Esophagus squamous epithelium (tissue), 5 donors: ENCODE measurements around the gene TMPRSS3. TPM values are rescaled to one million over a fixed set of nuclear protein-coding genes. Genes with fewer than 3 reads are reported as not detected.

Experiments
- DNase-seq: peaks from one replicate; lab custom pipeline; 2025; lab: John Stamatoyannopoulos, UW
- H3K27ac ChIP-seq, 4 donors: fragments of 200-600 bp; sonication (generic); one replicate each; pipeline ENCODE4 v1.5.1; 2016 to 2019; ENCODE audit warnings: mild to moderate bottlenecking in 1 of 4
- H3K27me3 ChIP-seq, 4 donors: fragments of 200-600 bp; sonication (generic); 1 replicate in 3 of 4; 2 replicates in 1 of 4; pipeline versions ENCODE4 v1.5.1 to v1.6.0; 2017 to 2021; ENCODE audit warnings: antibody characterized with exemption in 1 of 4
- H3K36me3 ChIP-seq, 3 donors: fragments of 200-600 bp; sonication (generic); one replicate each; pipeline ENCODE4 v1.5.1; 2016 to 2019
- H3K4me1 ChIP-seq, 3 donors: fragments of 200-600 bp; sonication (generic); one replicate each; pipeline ENCODE4 v1.5.1; 2017 to 2019
- H3K4me3 ChIP-seq, 4 donors: fragments of 200-600 bp; sonication (generic); 1 replicate in 3 of 4; 2 replicates in 1 of 4; pipeline ENCODE4 v1.5.1; 2016 to 2019; ENCODE audit warnings: mild to moderate bottlenecking in 2 of 4, moderate library complexity in 1 of 4
- H3K9me3 ChIP-seq, 3 donors: fragments of 200-600 bp; sonication (generic); one replicate each; pipeline ENCODE4 v1.5.1; 2016 to 2019
- CTCF ChIP-seq, 6 experiments: fragments of 450-650 bp in 4 of 6; fragments of 200-600 bp in 2 of 6; sonication (generic) in 2 of 6; IDR thresholded peaks; one replicate each; pipeline ENCODE4 v1.5.1; 2016 to 2019; ENCODE audit warnings: antibody characterized with exemption in 6 of 6, mild to moderate bottlenecking in 4 of 6, moderate library complexity in 4 of 6
- POLR2A ChIP-seq, 4 donors: fragments of 450-650 bp; IDR thresholded peaks; one replicate each; pipeline ENCODE4 v1.6.1; 2017; ENCODE audit warnings: antibody characterized with exemption in 4 of 4, mild to moderate bottlenecking in 4 of 4, moderate library complexity in 3 of 4
- WGBS, 2 donors: methylation state at CpG; one replicate each; pipeline ENCODE4 v1.1.5; 2018; 5-methylcytosine and 5-hydroxymethylcytosine counted together
- intact Hi-C: fragments of 100-400 bp; cut with DNase I; formaldehyde crosslinking; loops from one replicate; pipeline ENCODE4 v1.15.0; 2022
- total RNA-seq, 4 donors: library from RNA; depleted of rRNA; stranded (reverse); fragments of >200 nt; gene quantifications; one replicate each; pipeline ENCODE4 v1.1.0, GENCODE V29; 2016
- donor health status: DM: yes; HTN: yes; CAD: no.

TMPRSS3 gene
- total RNA-seq, 4 donors from 2014 or later = 0.09 TPM; not detected in 3

- no peak for DNase-seq
Observed at GRCh38 chr21:42438316-42439205, 42.7 kb upstream of the TMPRSS3 start.

GRCh38 chr21:42437786-42438185 lies 41.9 kb upstream of the TMPRSS3 start:
- intact Hi-C loops = no loop called here
- Histone ChIP-seq H3K9me3 (peaks cover 0 to 2% (median 0%) of the 10 kb centered on the region in 3 donors), H3K27me3 (peaks cover 0 to 56% (median 0%) of the 10 kb centered on the region in 4 donors), H3K36me3 (no peaks in the 10 kb centered on the region), H3K27ac (no peak overlapping the region), H3K4me3 (no peak overlapping the region), H3K4me1 (no peaks in the 10 kb centered on the region)
- no peak for DNase-seq
- WGBS, 2 donors = 39 to 43% methylated on average over 5 to 7 of the region's 8 CpGs
- no peak for TF ChIP-seq CTCF (IDR thresholded peaks at IDR 0.05)
- no peak for TF ChIP-seq POLR2A (IDR thresholded peaks at IDR 0.05)

More at GRCh38 chr21:42438316-42439205, 42.7 kb upstream of the TMPRSS3 start:
- Histone ChIP-seq H3K4me1 (no peaks in the 10 kb centered on the region), H3K27ac (no peak overlapping the region), H3K27me3 (peaks cover 0 to 49% (median 0%) of the 10 kb centered on the region in 4 donors), H3K36me3 (no peaks in the 10 kb centered on the region), H3K4me3 (no peak overlapping the region), H3K9me3 (no peaks in the 10 kb centered on the region)
- 82 to 87% methylated on average over 21 to 25 of the region's 25 CpGs for WGBS, 2 donors
- TF ChIP-seq POLR2A (IDR thresholded peaks at IDR 0.05) (no peak), CTCF (IDR thresholded peaks at IDR 0.05) (no peak)
- intact Hi-C loops = no loop called here

GRCh38 chr21:42436914-42437313 lies 41.1 kb upstream of the TMPRSS3 start:
- no peaks in the 10 kb centered on the region for H3K4me1 ChIP-seq
- H3K9me3 ChIP-seq = peaks cover 0 to 8% (median 0%) of the 10 kb centered on the region in 3 donors
- intact Hi-C loops = no loop called here
- DNase-seq = no peak
- no peak overlapping the region for H3K4me3 ChIP-seq
- H3K27ac ChIP-seq = no peak overlapping the region
- TF ChIP-seq CTCF (IDR thresholded peaks at IDR 0.05) (no peak), POLR2A (IDR thresholded peaks at IDR 0.05) (no peak)
- no peaks in the 10 kb centered on the region for H3K36me3 ChIP-seq
- H3K27me3 ChIP-seq = peaks cover 0 to 64% (median 0%) of the 10 kb centered on the region in 4 donors

- intact Hi-C loops = no loop called here
Observed at GRCh38 chr21:42435833-42436232, 40.0 kb upstream of the TMPRSS3 start.

More at GRCh38 chr21:42435833-42436232, 40.0 kb upstream of the TMPRSS3 start:
- H3K36me3 ChIP-seq = no peaks in the 10 kb centered on the region
- no peak overlapping the region for H3K27ac ChIP-seq
- peaks cover 0 to 8% (median 0%) of the 10 kb centered on the region in 3 donors for H3K9me3 ChIP-seq
- peaks cover 0 to 73% (median 0%) of the 10 kb centered on the region in 4 donors for H3K27me3 ChIP-seq
- DNase-seq = no peak
- no peak for TF ChIP-seq CTCF (IDR thresholded peaks at IDR 0.05)
- TF ChIP-seq POLR2A (IDR thresholded peaks at IDR 0.05) = no peak
- no peak overlapping the region for H3K4me3 ChIP-seq
- H3K4me1 ChIP-seq = no peaks in the 10 kb centered on the region
